CD14-positive monocyte (primary cell): ENCODE measurements around the gene KIF26B. TPM values are rescaled to one million over a fixed set of nuclear protein-coding genes. Genes with fewer than 3 reads are reported as not detected.

Experiments used
- DNase-seq, 3 donors: peaks; one replicate each; pipeline ENCODE4 v3.0.0-alpha.2; 2011 to 2022
- H2AFZ ChIP-seq: 2 replicates; pipeline ENCODE4 v1.6.0; 2012; ENCODE audit warnings: mild to moderate bottlenecking, low read depth, low read length, inconsistent platforms; ENCODE audit not compliant: insufficient read depth, poor library complexity, severe bottlenecking
- H3K27ac ChIP-seq, 2 donors: 1 replicate in 1 of 2; 2 replicates in 1 of 2; pipeline ENCODE4 v1.5.1; 2012 to 2013; ENCODE audit warnings: low read length in 2 of 2, control low read depth in 1 of 2, inconsistent platforms in 1 of 2, low read depth in 1 of 2, mild to moderate bottlenecking in 1 of 2
- H3K27me3 ChIP-seq, 2 donors: one replicate each; pipeline versions ENCODE4 v1.6.0 to v1.6.1; 2011 to 2013; ENCODE audit warnings: low read length in 2 of 2; ENCODE audit not compliant: control insufficient read depth in 2 of 2, insufficient read depth in 2 of 2
- H3K36me3 ChIP-seq, 2 donors: replicated peaks in 1 of 2; 1 replicate in 1 of 2; 2 replicates in 1 of 2; pipeline versions ENCODE4 v1.5.1 to v1.6.1; 2012 to 2013; ENCODE audit warnings: low read length in 2 of 2, control low read depth in 1 of 2, inconsistent platforms in 1 of 2, mild to moderate bottlenecking in 1 of 2; ENCODE audit not compliant: insufficient read depth in 2 of 2, control insufficient read depth in 1 of 2
- H3K4me1 ChIP-seq, 2 donors: 1 replicate in 1 of 2; 2 replicates in 1 of 2; pipeline versions ENCODE4 v1.5.1 to v1.6.1; 2012 to 2013; ENCODE audit warnings: low read length in 2 of 2, control low read depth in 1 of 2, inconsistent platforms in 1 of 2, mild to moderate bottlenecking in 1 of 2, moderate library complexity in 1 of 2; ENCODE audit not compliant: insufficient read depth in 2 of 2, control insufficient read depth in 1 of 2
- H3K4me2 ChIP-seq: replicated peaks from 2 replicates; pipeline ENCODE3; 2012; ENCODE audit warnings: low read length, moderate library complexity, mild to moderate bottlenecking; ENCODE audit not compliant: poor library complexity, severe bottlenecking; ENCODE audit errors: extremely low read depth
- H3K4me3 ChIP-seq, 3 experiments: fragments of 200-600 bp in 1 of 3; sonication (generic) in 1 of 3; replicated peaks in 1 of 3; 1 replicate in 2 of 3; 2 replicates in 1 of 3; pipeline ENCODE4 v1.5.1; 2011 to 2013; ENCODE audit warnings: low read length in 3 of 3, mild to moderate bottlenecking in 3 of 3, control low read depth in 2 of 3, low read depth in 2 of 3, inconsistent platforms in 1 of 3, moderate library complexity in 1 of 3
- H3K79me2 ChIP-seq: 2 replicates; pipeline ENCODE4 v1.6.0; 2012; ENCODE audit warnings: mild to moderate bottlenecking, control low read depth, inconsistent platforms, low read length, moderate library complexity; ENCODE audit not compliant: insufficient read depth
- H3K9ac ChIP-seq: 2 replicates; pipeline ENCODE4 v1.6.0; 2017; ENCODE audit warnings: low read length, mild to moderate bottlenecking; ENCODE audit not compliant: insufficient read depth, poor library complexity, severe bottlenecking
- H3K9me3 ChIP-seq, 2 donors: replicated peaks in 1 of 2; 1 replicate in 1 of 2; 2 replicates in 1 of 2; pipeline versions ENCODE4 v1.5.1 to v1.6.1; 2012 to 2013; ENCODE audit warnings: low read length in 2 of 2, control low read depth in 1 of 2; ENCODE audit not compliant: control insufficient read depth in 1 of 2, insufficient read depth in 1 of 2
- H4K20me1 ChIP-seq: 2 replicates; pipeline ENCODE4 v1.6.0; 2012; ENCODE audit warnings: mild to moderate bottlenecking, low read length, control low read depth, moderate library complexity; ENCODE audit not compliant: insufficient read depth
- H3K27ac Mint-ChIP-seq, 7 donors: one replicate each; pipeline ENCODE4 v1.8.0; 2020; ENCODE audit warnings: mild to moderate bottlenecking in 7 of 7, mixed read lengths in 7 of 7, moderate library complexity in 6 of 7, inconsistent platforms in 2 of 7
- H3K27me3 Mint-ChIP-seq, 3 donors: one replicate each; pipeline ENCODE4 v1.8.0; 2021 to 2022; ENCODE audit warnings: low read depth in 3 of 3, mild to moderate bottlenecking in 3 of 3, mixed read lengths in 3 of 3, moderate library complexity in 3 of 3, inconsistent platforms in 1 of 3
- H3K36me3 Mint-ChIP-seq, 2 donors: one replicate each; pipeline ENCODE4 v1.8.0; 2020; ENCODE audit warnings: mixed read lengths in 2 of 2, inconsistent platforms in 1 of 2, mild to moderate bottlenecking in 1 of 2
- H3K4me1 Mint-ChIP-seq: one replicate; pipeline ENCODE4 v1.8.0; 2020; ENCODE audit warnings: mild to moderate bottlenecking, mixed read lengths
- H3K4me3 Mint-ChIP-seq, 2 donors: one replicate each; pipeline ENCODE4 v1.8.0; 2020; ENCODE audit warnings: mild to moderate bottlenecking in 2 of 2, mixed read lengths in 2 of 2, moderate library complexity in 1 of 2
- H3K9me3 Mint-ChIP-seq, 7 donors: one replicate each; pipeline ENCODE4 v1.8.0; 2020 to 2022; ENCODE audit warnings: mixed read lengths in 7 of 7, mild to moderate bottlenecking in 6 of 7, moderate library complexity in 6 of 7, inconsistent platforms in 2 of 7
- WGBS: methylation state at CpG from one replicate; pipeline ENCODE4 v1.1.5; 2013; ENCODE audit warnings: missing lambda C conversion rate; ENCODE audit not compliant: insufficient coverage; 5-methylcytosine and 5-hydroxymethylcytosine counted together
- intact Hi-C, 2 donors: fragments of 100-400 bp; cut with micrococcal nuclease; formaldehyde crosslinking; loops; one replicate each; pipeline versions ENCODE4 v1.15.0 to v1.15.1; 2023
- polyA plus RNA-seq, 3 donors: library from polyadenylated mRNA; depleted of rRNA in 1 of 3; unstranded in 2 of 3; stranded (reverse) in 1 of 3; fragments of 300-500 nt in 2 of 3; fragments of >200 nt in 1 of 3; fragmentation: Illumina TruSeq in 2 of 3; gene quantifications; 1 replicate in 2 of 3; 2 replicates in 1 of 3; pipeline ENCODE4 v1.2.3, GENCODE V29; 2012 to 2021
- TF ChIP-seq, protein P1 (sequence below): fragments of 200-600 bp; IDR thresholded peaks from one replicate; pipeline ENCODE4 v1.8.0; 2022; ENCODE audit warnings: antibody characterized with exemption, mild to moderate bottlenecking

Gene KIF26B
- polyA plus RNA-seq, 3 donors: 0.01 to 0.05 TPM; not detected in 1

DNA sequence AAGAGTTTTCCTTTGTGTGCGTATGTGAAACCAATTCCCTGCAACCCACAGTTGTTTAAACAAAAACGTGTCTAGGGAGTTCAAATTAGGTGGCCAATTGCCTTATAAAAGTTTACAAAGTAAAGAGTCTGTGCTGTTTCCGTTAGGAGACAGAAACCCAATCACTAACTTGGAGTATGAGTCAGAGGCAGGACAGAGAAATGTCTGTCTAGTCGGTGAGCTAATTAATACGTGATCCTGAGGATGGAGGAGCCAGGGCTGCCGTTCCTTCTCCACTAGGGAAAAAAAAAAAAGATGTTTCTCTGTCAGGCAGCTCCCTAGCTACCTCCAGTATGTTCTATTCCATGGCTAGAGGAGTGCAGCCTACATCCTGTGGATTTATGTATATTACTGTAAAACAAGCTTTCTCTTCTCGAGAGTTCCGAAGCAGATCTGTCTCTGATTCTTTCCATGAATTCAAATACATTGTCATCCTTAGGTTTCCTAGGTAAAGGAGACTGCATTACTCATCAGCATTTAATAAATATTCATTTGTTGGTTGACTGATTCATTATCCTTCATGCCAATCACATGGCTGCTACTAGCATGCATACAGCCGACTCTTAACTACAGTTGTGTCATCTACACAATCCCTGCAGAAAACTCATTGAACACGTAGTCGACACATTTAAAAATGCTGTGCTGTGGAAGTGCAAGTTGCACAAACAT is 430.6 kb downstream of the KIF26B start:
- Histone ChIP-seq H2AFZ (no peak overlapping the region), H3K27me3 (no peaks in the 10 kb centered on the region), H3K27ac (no peak overlapping the region), H3K4me2 (no peak overlapping the region), H3K79me2 (no peaks in the 10 kb centered on the region), H3K4me3 (no peak overlapping the region), H3K9ac (no peak overlapping the region), H3K4me1 (peaks cover 8 to 10% of the 10 kb centered on the region in 2 donors), H3K9me3 (no peaks in the 10 kb centered on the region), H3K36me3 (no peaks in the 10 kb centered on the region), H4K20me1 (no peaks in the 10 kb centered on the region)
- WGBS: no CpG with 5 or more reads among the region's 11 CpGs
- H3K9me3 Mint-ChIP-seq: peaks cover 0 to 4% (median 1%) of the 10 kb centered on the region in 7 donors
- intact Hi-C loops: no loop called here
- no peak overlapping the region for H3K27ac Mint-ChIP-seq
- TF ChIP-seq, protein P1, sequence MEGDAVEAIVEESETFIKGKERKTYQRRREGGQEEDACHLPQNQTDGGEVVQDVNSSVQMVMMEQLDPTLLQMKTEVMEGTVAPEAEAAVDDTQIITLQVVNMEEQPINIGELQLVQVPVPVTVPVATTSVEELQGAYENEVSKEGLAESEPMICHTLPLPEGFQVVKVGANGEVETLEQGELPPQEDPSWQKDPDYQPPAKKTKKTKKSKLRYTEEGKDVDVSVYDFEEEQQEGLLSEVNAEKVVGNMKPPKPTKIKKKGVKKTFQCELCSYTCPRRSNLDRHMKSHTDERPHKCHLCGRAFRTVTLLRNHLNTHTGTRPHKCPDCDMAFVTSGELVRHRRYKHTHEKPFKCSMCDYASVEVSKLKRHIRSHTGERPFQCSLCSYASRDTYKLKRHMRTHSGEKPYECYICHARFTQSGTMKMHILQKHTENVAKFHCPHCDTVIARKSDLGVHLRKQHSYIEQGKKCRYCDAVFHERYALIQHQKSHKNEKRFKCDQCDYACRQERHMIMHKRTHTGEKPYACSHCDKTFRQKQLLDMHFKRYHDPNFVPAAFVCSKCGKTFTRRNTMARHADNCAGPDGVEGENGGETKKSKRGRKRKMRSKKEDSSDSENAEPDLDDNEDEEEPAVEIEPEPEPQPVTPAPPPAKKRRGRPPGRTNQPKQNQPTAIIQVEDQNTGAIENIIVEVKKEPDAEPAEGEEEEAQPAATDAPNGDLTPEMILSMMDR: no peak
- peaks cover 0 to 2% of the 10 kb centered on the region in 2 donors for H3K36me3 Mint-ChIP-seq
- peaks cover 3 to 8% (median 4%) of the 10 kb centered on the region in 3 donors for H3K27me3 Mint-ChIP-seq
- no peak for DNase-seq
- H3K4me1 Mint-ChIP-seq: peaks cover 19% of the 10 kb centered on the region
- no peak overlapping the region for H3K4me3 Mint-ChIP-seq

DNA sequence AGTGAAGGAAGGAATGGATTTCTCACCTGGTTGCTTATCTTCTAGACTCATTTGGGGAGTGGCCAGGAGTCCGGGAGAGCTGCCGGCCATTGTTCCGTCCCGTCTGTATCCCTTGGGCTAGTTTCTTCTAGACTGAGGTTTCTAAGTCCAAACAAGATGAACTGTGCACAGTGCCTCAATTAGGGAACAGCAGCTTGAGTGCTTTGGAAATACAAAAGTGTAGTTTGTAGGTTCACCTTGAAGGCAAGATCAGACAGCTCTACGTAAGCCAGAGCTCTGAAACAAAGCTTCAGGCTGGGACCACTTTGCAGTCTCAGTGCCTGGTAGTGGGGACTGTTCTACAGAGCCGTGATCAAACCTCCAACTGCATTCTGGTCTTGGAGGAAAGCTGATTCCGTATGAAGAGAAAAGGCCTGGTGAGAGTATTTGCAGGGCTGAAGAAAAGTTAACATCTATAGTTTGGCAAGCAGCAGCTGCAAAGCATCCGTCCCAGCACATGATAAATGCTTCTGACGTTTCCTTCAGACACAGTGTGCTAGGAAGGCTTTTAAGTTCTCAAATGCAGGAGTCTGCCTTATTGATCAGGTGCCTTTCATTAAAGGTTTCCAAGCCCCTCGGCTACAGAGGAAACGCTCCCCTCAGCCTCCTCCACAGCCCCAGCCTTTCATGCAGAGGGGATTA is 432.8 kb downstream of the KIF26B start:
- Histone ChIP-seq H3K36me3 (no peaks in the 10 kb centered on the region), H3K4me1 (peaks cover 5 to 10% of the 10 kb centered on the region in 2 donors), H4K20me1 (no peaks in the 10 kb centered on the region), H3K79me2 (no peaks in the 10 kb centered on the region), H3K4me3 (no peak overlapping the region), H3K27ac (no peak overlapping the region), H3K9me3 (no peaks in the 10 kb centered on the region), H3K9ac (no peak overlapping the region), H3K4me2 (no peak overlapping the region), H2AFZ (no peak overlapping the region), H3K27me3 (no peaks in the 10 kb centered on the region)
- peaks cover 0 to 5% (median 3%) of the 10 kb centered on the region in 3 donors for H3K27me3 Mint-ChIP-seq
- WGBS: 72% methylated on average over 6 of the region's 11 CpGs
- H3K27ac Mint-ChIP-seq: no peak overlapping the region
- H3K9me3 Mint-ChIP-seq: peaks cover 0 to 2% (median 0%) of the 10 kb centered on the region in 7 donors
- no peak for DNase-seq
- intact Hi-C loops: no loop called here
- TF ChIP-seq, protein P1: no peak
- peaks cover 0 to 2% of the 10 kb centered on the region in 2 donors for H3K36me3 Mint-ChIP-seq
- peaks cover 13% of the 10 kb centered on the region for H3K4me1 Mint-ChIP-seq
- H3K4me3 Mint-ChIP-seq: no peak overlapping the region
